Measurements from ENCODE around the gene SAPCD2.
A peak's percentile ranks its signal among the peaks of the same experiment; 100 is the strongest.
"Not testable (repeated sequence)": the region's sequence is repeated elsewhere in the genome, so short reads cannot be mapped to it uniquely, and the experiment has no call there.

The SAPCD2 gene

GRCh38 chr9:137044502-137045177 lies 25.7 kb downstream of the SAPCD2 start:
- no peak for DNase-seq

GRCh38 chr9:137044037-137044436 lies 26.3 kb downstream of the SAPCD2 start:
- DNase-seq, result no peak

GRCh38 chr9:137042751-137043727 lies 27.3 kb downstream of the SAPCD2 start:
- no peak for DNase-seq

GRCh38 chr9:137041124-137041523 lies 29.2 kb downstream of the SAPCD2 start:
- no peak for DNase-seq

GRCh38 chr9:137040568-137040967 lies 29.8 kb downstream of the SAPCD2 start:
- no peak for DNase-seq

DNA sequence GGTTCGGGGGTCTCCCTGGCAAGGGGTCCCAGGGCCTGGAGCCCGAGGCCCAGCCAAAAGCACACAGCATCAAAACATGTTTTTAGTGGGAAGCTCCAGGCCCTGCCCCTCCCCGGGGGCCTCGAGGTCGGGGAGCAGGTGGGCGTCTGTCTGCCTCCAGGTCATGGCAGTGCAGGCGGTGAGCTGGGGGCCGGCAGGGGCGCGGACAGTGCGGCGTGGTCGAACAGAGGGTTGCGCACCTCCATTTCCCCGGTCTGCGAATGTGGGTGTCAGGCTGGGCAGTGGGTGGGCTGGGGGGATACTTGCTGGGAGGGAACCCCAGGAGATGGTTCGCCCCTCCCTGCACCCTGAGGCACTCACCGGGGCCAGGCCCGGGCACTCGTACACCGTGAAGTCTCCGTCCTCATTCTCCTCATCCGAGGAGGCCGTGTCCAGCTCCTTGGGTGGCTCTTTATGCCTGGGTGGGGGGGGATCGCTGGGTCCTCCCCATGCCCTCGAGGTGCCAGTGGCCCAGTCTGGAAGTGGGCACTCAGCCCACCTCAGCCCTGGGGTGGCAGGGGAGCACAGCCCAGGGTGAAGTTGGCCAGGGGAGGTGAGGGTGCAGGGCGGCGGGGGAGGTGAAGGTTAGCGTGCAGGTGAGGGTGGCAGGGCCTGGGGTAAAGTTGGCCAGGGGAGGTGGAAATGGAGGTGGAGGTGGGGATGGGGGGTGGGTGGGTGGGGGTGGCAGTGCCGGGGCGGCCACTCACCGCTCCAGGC lies 30.6 kb downstream of the SAPCD2 start:
- no peak for DNase-seq

DNA sequence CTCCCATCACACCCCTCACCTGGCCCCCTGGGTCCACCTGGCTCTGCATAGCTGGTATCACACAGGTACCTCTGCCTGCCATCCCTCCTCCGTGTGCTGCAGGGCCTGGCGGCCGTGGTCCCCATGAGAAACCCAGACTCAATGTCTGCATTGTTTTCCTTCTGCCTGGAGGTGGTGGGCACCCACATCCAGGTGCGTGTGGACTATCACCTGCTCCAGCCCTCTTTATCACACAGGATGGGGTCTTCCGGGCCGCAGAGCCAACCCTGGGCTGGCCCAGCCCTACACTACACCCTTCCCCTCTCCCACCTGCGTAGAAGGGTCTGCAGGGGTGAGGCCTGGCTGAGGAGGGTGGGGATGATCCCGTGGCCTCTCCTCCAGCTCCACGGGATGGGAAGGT lies 31.4 kb downstream of the SAPCD2 start:
- no peak for DNase-seq

- DNase-seq, result no peak
Measured at GRCh38 chr9:137037483-137037882, 32.9 kb downstream of the SAPCD2 start.

DNA sequence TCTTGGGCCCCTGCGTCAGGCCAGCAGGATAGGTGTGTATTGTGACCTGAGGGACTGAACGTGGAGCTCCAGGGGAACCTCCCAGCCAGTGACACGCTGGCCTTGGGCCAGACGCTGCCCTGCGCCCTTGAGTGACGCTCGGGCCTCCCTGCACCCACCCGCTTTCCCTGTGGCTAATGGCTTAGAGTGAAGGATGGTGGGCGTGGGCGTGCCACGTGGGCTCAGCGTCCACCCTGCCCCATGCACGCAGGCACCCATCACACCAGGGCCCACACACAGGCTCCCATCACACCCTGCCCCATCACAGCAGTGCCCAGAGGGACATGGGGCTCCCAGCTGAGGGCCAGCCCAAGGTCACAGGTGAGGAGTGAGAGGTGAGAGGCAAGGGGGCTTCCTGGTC lies 33.3 kb downstream of the SAPCD2 start:
- DNase-seq, result no peak

DNA sequence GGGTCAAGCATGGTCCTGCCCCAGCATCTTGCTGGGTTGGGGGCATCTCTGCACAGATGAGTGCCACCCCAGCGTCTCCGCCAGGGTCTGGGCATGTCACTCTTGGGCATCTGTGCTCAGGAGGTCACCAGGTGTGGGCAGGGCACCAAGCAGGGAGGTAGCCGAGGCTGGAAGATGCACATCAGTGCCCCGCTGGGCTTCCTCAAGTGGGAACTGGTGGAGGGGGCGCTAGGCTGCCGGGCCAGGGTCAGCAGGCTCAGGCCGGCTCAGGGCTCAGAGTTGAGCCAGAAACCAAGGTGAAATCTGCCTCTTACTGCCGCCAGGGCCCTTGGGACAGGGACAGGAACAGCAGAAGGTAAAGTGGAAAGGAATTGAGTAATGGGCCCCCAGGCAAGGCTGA lies 34.4 kb downstream of the SAPCD2 start:
- DNase-seq, result no peak

- no peak for DNase-seq
Measured at GRCh38 chr9:137035507-137035834, 34.9 kb downstream of the SAPCD2 start.

DNA sequence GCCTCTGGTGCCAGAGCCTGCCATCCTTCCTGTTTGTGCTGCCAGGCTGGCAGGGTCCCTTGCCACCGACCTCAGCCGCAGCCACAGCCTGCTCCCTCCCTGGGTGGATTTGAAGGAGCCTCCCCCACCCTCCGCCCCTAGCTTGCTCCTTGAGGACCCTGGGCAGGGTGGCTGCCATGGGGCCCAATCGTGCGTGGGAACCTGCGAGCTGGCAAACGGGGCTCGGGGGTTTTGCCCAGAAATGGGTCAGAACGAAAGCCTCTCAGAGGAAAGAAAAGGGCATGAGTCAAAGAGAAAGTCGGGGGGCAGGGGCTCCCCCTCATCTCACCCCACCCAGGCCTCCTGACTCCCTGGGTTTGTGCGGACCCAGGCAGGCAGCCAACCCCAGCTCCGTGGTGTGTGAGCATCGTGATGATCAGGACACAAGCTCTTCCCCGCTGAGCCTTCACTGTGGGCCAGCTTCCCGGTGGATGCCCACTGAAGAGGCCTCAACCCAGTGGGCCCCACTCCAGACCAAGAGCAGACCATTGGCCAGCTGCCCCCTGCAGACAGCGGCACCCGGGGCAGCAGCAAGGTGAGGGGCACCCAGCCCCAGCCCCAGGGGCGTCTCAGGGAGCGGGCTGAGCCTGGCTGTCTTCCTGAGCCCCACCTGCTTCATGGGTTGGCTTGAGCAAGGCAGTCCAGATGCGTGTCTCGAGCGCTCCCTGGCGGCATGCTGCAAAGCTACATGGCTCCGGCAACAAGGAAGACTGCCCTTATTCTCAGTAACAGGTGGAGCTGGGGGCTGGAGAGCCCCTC lies 35.4 kb downstream of the SAPCD2 start:
- peak; percentile 65 for DNase-seq

DNA sequence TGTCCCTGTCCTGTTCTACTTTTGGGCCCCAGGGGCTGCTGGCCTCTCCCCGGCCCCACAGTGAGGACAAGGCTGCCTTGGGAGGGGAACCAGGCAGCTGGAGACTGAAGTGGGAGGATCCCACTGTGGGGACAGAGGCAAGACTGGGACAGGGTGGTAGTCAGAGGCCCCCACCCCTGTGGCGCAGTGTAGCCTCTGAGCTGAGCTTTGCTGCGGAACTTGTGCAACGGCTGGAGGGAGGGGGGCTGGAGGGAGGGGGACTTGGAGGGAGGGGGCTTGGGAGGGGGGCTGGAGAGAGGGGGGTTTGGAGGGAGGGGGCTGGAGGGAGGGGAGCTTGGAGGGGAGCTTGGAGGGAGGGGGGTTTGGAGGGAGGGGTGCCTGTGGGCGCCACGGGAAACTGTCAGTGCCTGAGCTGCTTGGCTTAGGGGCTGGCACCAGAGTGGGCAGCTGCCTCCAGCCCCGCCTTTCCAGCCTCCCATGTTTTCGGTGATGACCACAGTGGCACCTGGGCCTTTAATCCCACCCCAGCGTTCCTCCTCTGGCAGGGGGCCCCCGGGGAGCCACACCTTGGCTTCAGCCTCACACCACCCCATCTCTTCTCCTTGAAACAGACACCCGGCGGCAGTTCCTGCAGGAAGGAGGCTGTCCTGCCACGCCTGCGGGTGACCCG lies 36.2 kb downstream of the SAPCD2 start:
- no peak for DNase-seq

DNA sequence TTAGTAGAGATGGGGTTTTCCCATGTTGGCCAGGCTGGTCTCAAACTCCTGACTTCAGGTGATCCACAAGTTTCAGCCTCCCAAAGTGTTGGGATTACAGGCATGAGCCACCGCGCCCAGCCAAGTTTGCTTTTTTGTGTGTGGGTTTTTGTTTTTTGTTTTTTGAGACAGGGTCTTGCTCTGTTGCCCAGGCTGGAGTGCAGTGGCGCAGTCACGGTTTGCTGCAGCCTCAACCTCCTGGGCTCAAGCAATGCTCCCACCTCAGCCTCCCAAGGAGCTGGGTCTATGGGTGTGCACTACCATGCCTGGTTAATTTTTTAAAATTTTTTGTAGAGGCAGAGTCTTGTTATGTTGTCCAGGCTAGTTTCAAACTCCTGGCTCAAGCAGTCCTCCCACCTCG lies 36.9 kb downstream of the SAPCD2 start:
- DNase-seq, result not testable (repeated sequence)

DNA sequence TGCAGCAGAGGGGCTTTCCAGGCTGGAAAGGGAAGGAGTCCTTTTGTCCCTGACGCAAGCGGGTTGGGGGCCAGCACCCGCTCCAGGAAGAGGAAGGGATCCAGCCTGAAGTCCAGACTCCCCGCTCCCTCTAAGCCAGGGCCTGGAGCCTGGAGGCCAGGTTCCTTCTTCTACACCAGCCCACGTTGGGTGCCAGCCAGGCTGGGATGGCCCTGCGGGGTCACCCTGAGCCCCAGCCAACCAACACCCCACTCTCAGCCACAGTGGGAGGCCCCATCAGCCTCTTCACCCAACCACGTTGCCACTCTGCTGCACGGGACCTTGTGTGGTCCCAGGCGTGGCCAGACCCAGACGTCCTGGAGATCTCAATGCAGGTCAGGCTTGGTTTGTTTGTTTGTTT lies 37.5 kb downstream of the SAPCD2 start:
- no peak for DNase-seq

GRCh38 chr9:137031904-137032640 lies 38.3 kb downstream of the SAPCD2 start, which contains the start of gene FUT7:
Gene FUT7 (minus strand): TSS chr9:137032088. CDS start chr9:137031991, 97 bp downstream.
- DNase-seq, result no peak

DNA sequence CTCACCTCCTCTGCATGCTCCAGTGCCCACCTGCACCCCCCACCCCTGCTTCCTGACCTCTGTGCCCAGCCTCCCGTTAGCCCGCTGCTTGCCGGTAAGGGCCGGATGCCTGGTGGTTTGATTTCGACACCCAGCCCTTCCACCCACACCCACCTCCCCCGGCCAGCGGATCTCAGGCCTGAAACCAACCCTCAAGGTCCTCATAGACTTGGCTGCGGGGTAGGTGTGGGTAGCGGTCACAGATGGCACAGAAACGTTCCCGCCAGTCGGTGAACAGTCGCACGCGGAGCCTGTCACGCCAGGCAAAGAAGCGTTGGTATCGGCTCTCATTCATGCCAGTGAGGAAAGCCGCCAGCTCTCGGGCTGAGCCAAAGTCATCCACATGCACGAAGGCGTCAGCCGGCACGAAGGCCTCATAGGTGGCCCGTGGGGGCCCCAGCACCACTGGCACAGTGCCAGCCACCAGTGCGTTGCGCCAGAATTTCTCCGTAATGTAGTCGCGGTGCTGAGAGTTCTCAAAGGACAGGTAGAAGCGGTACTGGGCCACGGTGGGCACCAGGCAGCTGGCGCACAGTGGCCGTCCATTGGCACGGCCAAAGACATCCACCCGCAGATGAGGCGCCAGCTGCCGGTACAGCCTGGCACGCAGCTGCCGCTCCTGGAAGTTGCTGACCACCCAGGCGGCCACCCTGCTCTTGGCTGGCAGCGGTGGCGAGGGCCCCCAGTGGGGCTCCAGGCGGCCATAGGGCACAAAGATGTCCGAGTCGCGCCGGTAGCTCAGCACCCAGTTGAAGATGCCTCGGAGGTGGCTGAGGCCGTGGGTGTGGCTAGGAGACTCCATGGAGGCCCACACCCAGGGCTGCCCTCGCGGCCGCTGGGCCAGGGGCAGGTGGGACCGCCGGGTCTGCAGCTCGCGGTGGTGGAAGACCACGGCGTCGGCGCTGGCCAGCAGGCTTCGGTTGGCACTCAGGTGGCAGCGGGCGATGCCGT lies 39.5 kb downstream of the SAPCD2 start:
- DNase-seq, result no peak

DNA sequence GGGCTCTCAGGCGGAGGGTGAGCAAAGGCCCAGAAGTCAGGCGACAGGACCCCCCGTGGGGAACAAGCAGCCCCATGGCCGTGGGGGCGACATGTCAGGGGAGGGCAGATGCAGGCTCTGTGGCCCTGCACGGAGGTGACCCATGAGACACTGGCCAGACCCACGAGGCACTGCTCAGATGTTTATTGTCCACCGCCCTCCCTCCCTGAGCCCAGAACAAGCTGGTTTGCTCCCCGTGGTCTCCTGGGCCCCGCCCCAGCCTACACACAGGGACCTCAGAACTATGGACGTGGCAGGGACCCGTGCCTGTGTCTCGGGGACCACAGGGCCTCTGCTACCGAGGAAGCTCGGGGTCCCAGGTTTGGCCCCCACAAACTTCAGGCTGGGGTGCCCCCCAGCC lies 40.4 kb downstream of the SAPCD2 start:
- DNase-seq, result no peak

- no peak for DNase-seq
Measured at GRCh38 chr9:137029058-137029936, 41.1 kb downstream of the SAPCD2 start.

All from NCI-H526 treated with DMSO at 0.1 percent for 48 hours (cell line).